ENCODE data around the gene SERPINI1. TPM values are rescaled to one million over a fixed set of nuclear protein-coding genes. Genes with fewer than 3 reads are reported as not detected.

Gene SERPINI1
- total RNA-seq, 2 donors from 2014 or later = 1.7 to 4.0 TPM

DNA sequence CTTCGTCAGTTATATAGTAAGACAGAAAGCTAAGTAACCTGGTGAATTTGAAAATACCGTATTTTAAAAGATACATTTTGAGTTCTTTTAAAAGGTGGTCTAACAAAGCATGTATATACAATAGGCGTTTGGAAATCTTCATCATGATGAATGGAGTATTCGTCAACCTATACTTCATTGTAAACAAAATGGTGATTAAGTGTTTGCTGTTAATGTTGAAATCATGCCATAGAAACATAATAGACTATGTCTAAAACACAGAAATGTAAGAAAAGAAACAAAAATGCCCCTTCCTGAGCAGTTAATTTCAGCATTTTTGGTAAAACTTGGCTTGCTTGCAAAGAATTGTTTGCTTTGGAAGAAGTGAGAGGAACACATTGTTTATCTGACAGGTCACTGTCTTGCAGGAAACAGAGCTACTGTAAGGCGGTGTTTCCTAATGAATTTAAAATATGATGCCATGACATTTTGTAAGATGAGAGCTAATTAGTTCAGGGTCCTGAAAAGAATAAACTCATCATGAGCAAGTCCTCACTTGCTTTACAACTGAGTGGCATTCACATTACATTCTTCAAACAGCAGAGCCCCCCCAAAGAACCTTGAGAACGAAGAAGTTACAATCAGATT is 126.7 kb downstream of the SERPINI1 start:
- no peak for ATAC-seq (replicated peaks)
- H3K4me3 Mint-ChIP-seq = no peak overlapping the region
- H3K27ac Mint-ChIP-seq = no peak overlapping the region
- H3K4me1 Mint-ChIP-seq = no peaks in the 10 kb centered on the region
- H3K9me3 Mint-ChIP-seq = no peaks in the 10 kb centered on the region
- H3K27me3 Mint-ChIP-seq = no peaks in the 10 kb centered on the region
- no peaks in the 10 kb centered on the region for H3K36me3 Mint-ChIP-seq (ENCODE audit: low read depth)

DNA sequence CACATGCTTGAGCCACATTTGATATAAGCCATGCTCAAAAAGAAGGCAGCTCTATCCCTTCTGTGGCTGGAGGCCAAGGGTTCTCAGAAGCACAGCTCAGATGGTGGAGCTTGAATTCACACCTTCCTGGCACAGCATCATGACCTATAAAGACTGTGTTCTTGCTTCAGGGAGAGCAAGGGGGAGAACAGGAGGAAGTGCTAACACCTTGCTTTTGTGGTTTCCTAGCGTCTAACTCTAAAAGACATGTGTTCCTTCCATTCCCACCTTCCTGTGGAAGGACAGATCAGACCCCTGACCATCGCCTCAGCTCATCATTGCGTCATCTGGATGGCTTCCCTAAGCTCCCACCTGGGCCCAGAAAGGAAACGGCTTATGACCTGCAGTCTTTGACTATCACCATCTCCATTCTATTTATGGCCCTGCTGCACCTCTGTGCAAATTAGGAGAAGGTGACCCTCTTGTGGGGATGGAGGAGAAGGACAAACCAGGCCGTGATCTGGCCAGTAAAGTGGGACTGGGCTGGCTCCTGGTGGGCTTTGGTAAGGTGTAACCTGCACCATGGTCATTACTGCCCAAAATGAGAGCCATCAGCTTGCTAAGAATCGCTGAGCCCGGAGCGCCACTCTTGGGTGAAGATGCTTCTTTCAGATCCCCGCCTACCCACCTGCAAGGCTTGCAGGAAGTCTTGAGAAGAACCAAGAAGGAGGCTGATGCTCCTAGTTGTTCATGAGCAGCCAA is 128.5 kb downstream of the SERPINI1 start:
- H3K27me3 Mint-ChIP-seq = peaks cover 4% of the 10 kb centered on the region
- H3K4me1 Mint-ChIP-seq = no peaks in the 10 kb centered on the region
- no peaks in the 10 kb centered on the region for H3K9me3 Mint-ChIP-seq
- H3K4me3 Mint-ChIP-seq = no peak overlapping the region
- no peaks in the 10 kb centered on the region for H3K36me3 Mint-ChIP-seq (ENCODE audit: low read depth)
- no peak overlapping the region for H3K27ac Mint-ChIP-seq
- ATAC-seq (replicated peaks) = no peak

DNA sequence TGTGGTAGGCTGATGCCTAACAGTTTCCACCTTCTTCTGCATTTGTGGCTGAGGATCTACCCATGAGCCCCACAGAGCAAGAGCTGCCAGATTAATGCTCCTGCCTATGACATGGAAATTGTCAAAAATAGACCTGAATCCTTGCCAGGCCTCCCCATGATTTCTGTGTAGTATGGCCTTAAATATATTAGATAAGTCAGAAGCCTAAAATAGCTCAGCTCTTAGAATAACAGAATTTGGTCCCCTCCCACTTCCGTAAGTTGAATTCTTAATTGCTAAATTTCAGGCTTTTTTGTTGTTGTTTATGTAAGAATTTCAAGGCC is 129.0 kb downstream of the SERPINI1 start:
- Mint-ChIP-seq H3K4me3 (no peak overlapping the region), H3K36me3 (ENCODE audit: low read depth) (no peaks in the 10 kb centered on the region), H3K4me1 (no peaks in the 10 kb centered on the region), H3K9me3 (no peaks in the 10 kb centered on the region), H3K27me3 (peaks cover 4% of the 10 kb centered on the region), H3K27ac (no peak overlapping the region)
- no peak for ATAC-seq (replicated peaks)

DNA sequence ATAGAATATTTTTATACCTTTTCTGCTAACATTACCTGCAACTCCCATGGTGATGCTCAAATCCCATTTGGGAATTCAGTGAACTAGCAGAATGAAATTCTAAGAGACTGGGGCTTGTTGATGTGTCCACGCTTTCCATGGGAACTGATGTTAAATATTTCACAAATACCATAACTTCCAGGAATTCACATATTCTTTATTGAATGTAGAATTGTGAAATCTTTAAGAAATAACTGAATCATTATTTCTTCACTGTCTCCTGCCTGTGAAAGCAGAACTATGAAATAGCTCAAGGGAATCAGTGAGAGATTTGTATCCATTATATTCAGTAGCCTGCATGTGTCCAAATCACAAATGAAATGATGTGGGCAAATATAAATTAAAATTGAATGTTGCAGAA is 130.8 kb downstream of the SERPINI1 start:
- H3K36me3 Mint-ChIP-seq (ENCODE audit: low read depth) = no peaks in the 10 kb centered on the region
- H3K27ac Mint-ChIP-seq = no peak overlapping the region
- H3K27me3 Mint-ChIP-seq = peaks cover 4% of the 10 kb centered on the region
- no peaks in the 10 kb centered on the region for H3K4me1 Mint-ChIP-seq
- no peak overlapping the region for H3K4me3 Mint-ChIP-seq
- ATAC-seq (replicated peaks) = no peak
- no peaks in the 10 kb centered on the region for H3K9me3 Mint-ChIP-seq

DNA sequence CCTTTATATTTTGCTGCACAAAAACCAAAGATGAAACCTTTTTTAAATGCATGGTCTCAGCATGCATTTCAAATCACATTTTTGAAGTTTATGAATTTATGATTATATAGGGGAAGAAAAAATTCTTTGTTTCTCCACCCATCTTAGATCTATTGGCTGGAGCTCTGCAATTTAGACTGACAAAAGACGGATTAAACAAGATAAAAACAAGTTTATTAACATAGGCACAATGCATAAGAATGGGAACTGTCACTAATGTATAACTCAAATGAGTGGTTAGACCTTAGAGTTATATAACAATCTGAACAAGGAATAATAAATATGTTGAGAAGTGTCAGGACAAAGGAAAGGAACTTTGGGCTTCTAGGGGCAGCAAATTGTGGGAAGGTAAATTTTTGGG is 132.5 kb downstream of the SERPINI1 start:
- Mint-ChIP-seq H3K9me3 (no peaks in the 10 kb centered on the region), H3K27me3 (peaks cover 4% of the 10 kb centered on the region), H3K27ac (no peak overlapping the region), H3K4me1 (no peaks in the 10 kb centered on the region), H3K4me3 (no peak overlapping the region), H3K36me3 (ENCODE audit: low read depth) (no peaks in the 10 kb centered on the region)
- ATAC-seq (replicated peaks) = no peak

DNA sequence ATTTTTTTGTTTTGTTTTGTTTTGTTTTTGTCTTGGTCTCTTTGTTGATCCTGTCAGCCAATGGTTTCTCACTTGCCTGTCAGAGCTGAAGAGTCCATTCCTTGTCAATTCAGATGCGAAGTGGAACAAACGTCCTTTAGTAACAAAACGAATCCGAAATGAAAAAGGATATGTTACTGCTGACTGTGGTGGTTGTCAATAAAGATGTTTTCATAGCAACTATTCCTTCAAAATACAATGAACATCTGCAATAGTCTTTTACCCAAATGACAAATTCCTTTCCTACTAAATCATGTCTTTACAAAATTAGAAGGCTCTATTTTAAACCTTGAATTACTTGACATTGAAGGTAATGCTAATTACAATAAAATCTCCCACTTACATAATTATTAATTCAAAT is 134.7 kb downstream of the SERPINI1 start:
- Mint-ChIP-seq H3K27me3 (peaks cover 4% of the 10 kb centered on the region), H3K4me3 (no peak overlapping the region), H3K4me1 (no peaks in the 10 kb centered on the region), H3K9me3 (no peaks in the 10 kb centered on the region), H3K36me3 (ENCODE audit: low read depth) (no peaks in the 10 kb centered on the region), H3K27ac (no peak overlapping the region)
- ATAC-seq (replicated peaks) = no peak

DNA sequence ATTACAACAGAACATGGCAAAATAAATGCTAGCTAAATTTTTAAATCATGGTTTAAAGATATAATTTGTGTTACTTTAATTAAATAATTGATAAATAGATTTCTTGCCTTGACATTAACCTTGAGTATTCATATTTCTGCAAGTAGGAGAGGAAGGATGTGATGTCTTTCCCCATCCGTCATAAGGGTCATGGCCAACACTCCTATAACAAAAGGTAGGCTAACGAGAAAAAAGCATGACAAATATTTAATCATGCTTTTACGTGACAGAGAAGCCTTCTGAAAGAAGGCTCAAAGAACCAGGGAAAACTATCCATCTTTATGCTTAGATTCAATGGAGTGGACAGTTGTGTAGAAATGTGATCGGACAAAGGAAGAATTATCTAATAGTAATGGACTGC is 135.2 kb downstream of the SERPINI1 start:
- Mint-ChIP-seq H3K4me1 (no peaks in the 10 kb centered on the region), H3K9me3 (no peaks in the 10 kb centered on the region), H3K27ac (no peak overlapping the region), H3K27me3 (peaks cover 4% of the 10 kb centered on the region), H3K36me3 (ENCODE audit: low read depth) (no peaks in the 10 kb centered on the region), H3K4me3 (no peak overlapping the region)
- no peak for ATAC-seq (replicated peaks)

DNA sequence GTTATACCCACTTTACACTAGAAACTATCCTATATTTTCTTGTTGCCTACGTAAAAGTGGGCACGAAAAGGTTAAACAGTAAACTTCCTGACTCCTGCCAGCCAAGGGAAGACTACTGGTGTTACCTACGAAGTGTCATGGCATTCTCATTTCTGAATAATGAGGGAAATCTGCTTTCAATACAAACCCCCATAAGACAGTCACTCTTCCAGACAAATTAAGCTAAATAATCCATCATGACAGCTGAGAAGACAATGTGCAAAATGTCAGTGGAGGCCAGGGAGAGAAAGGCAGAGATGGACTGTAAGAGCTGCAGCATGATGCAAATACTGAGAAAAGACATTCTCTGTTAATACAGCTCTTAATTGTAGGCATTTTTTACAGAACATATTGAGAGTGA is 136.5 kb downstream of the SERPINI1 start:
- Mint-ChIP-seq H3K27me3 (peaks cover 9% of the 10 kb centered on the region), H3K9me3 (no peaks in the 10 kb centered on the region), H3K4me3 (no peak overlapping the region), H3K4me1 (no peaks in the 10 kb centered on the region), H3K27ac (no peak overlapping the region), H3K36me3 (ENCODE audit: low read depth) (no peaks in the 10 kb centered on the region)
- ATAC-seq (replicated peaks) = no peak

DNA sequence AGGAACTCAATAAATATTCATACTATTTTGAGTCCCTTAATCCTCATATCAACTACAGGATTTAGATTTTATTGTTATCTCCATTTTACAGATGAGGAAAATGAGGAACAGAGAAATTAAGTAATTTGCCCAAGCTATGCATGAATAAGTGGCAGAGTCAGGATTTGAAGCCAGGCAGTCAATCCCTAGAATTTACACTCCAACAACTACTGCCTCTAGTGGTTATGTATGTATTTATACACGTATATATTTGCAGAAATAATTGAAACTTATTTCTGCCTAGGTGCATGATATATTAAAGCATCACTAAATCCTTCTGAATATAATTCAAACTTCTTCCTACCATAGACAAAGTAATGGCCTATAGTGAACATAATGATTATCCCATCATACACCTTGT is 137.4 kb downstream of the SERPINI1 start:
- Mint-ChIP-seq H3K36me3 (ENCODE audit: low read depth) (no peaks in the 10 kb centered on the region), H3K4me1 (no peaks in the 10 kb centered on the region), H3K27ac (no peak overlapping the region), H3K27me3 (peaks cover 9% of the 10 kb centered on the region), H3K9me3 (no peaks in the 10 kb centered on the region), H3K4me3 (no peak overlapping the region)
- ATAC-seq (replicated peaks) = no peak

DNA sequence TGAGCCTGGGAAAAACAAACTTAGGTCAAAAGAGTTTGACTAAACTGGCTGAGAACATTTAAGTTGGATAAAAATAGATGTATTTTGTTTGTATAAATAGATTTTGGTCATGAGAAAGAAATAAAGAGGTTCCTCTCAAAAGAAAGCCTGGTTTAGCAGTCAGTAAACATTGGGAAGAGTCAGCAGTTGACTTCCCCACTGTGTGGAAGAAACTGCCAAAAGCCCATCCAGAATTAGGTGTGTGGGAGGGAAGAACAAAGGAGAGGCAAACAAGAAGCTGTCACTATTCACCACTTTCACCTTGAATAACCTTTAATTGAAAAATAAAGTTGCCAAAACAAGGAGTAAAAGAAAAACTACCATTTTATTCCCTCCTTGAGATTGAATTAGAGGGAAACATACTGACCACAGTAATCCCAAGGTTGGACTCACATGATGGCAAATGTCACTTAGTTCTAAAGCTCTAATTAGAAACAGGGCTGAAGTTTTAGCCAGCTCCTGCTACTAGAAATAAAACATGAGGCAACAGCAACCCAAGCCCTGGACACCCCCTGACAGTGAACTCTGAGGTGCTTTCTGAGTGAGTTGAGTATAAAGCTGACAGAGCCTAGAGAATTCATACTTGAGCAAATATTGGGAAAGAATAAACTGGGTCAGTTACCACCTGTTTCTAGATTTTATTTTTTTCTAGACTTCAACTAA is 139.3 kb downstream of the SERPINI1 start:
- Mint-ChIP-seq H3K36me3 (ENCODE audit: low read depth) (no peaks in the 10 kb centered on the region), H3K9me3 (no peaks in the 10 kb centered on the region), H3K4me1 (no peaks in the 10 kb centered on the region), H3K27me3 (peaks cover 16% of the 10 kb centered on the region), H3K27ac (no peak overlapping the region), H3K4me3 (no peak overlapping the region)
- ATAC-seq (replicated peaks) = no peak

Other genes starting within 250 kb of the SERPINI1 start
- under 1 TPM; 0.42 to 0.71 TPM for gene WDR49, start 81.8 kb upstream of the SERPINI1 start, total RNA-seq
- 10 to 100 TPM; 81.9 to 83.9 TPM for gene PDCD10, start 829 bp upstream of the SERPINI1 start, total RNA-seq

Data from activated T-helper 17 cell treated with anti-CD3 and anti-CD28 coated beads, Interleukin-2, amount 50 U/mL, for 72 hours (primary cell).